ENCODE data around the gene NKX3-2. TPM values are rescaled to one million over a fixed set of nuclear protein-coding genes. Genes with fewer than 3 reads are reported as not detected.

The NKX3-2 gene
- total RNA-seq, 1 experiment from 2014 or later = 3.4 TPM

DNA sequence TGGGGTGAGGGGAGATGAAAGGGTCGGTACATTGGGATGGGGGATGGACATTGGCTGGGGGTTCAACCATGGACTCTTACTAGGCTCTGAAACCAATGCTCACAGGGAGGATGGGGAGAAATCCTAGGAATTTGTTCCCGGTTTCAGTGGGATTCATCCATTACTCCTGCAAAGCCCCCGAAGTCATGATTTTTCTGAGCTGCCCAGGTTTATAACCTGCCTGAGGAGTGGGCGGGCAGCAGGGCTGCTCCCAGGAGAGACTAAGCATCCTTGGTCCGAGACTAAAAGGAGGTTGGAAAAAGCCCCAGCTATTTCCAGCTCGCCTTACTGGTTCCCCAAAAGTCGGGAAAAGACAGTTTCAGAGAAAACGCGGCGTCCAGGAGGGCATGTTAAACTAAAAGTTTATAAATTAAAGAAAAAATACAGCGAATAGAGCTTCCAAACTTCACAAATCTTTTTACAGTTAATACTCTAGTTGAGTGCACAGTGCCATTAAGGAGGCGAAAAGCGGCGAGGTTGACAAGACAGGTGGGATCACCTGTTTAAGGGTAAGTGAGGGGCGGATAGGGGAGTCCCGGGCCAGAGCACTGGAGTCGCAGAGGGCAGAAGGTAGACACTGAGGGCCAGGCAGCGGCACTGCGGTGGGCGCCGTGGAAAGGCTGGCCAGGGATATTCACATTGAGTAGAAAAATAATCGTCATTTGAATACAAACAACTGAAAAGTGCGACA is 3.7 kb downstream of the NKX3-2 start:
- DNase-seq = no peak
- no peaks in the 10 kb centered on the region for H3K9me3 ChIP-seq (replicated peaks)
- H3K27ac ChIP-seq = no peak overlapping the region
- H3K27me3 ChIP-seq = no peaks in the 10 kb centered on the region
- H3K4me3 ChIP-seq = no peak overlapping the region
- no peaks in the 10 kb centered on the region for H3K36me3 ChIP-seq
- H3K4me1 ChIP-seq = 0 out of 2 replicates have a peak, but pooled peaks cover under 1% of the 10 kb centered on the region

DNA sequence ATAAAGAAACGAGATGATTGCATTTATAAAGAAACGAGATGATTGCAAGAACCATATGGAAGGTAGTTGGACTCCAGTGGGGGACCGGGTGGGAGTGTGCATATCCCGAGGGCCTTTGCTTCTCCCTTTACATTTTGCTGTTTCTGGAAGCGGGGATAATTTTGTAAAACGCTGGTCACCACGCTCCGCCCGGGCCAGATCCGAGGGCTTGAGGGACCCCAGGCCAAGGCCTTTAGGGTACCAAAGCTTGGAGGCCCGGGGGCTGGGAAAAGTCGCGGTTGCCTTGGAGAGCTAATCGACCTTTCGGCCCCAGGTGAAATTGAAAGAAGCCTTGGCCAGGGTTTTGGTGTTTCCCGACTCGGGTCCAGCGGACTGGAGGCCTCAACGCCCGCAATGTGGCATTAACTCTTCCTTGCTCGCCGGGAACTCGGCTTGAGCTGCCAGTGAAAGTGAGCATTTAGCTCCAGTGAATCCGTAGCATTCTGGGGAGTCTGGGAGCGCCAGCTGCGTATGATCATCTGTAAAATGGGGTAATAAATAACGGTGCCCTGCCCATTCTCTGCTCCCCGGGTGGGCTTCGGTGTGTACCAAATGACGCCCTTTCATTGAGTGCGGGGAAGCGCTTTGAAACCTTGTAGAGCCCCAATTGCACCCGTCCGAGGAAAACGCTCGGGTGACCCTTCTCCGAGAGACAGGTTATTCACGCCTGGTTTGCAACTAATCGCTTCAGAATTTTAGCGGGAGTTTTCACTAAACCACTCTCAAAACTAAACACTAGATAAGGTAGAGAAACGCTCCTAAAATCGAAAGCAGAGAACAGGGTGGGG is 4.5 kb downstream of the NKX3-2 start:
- DNase-seq = no peak
- H3K27me3 ChIP-seq = no peaks in the 10 kb centered on the region
- H3K4me3 ChIP-seq = no peak overlapping the region
- H3K36me3 ChIP-seq = no peaks in the 10 kb centered on the region
- no peak overlapping the region for H3K27ac ChIP-seq
- H3K4me1 ChIP-seq = no peaks in the 10 kb centered on the region
- H3K9me3 ChIP-seq (replicated peaks) = no peaks in the 10 kb centered on the region

DNA sequence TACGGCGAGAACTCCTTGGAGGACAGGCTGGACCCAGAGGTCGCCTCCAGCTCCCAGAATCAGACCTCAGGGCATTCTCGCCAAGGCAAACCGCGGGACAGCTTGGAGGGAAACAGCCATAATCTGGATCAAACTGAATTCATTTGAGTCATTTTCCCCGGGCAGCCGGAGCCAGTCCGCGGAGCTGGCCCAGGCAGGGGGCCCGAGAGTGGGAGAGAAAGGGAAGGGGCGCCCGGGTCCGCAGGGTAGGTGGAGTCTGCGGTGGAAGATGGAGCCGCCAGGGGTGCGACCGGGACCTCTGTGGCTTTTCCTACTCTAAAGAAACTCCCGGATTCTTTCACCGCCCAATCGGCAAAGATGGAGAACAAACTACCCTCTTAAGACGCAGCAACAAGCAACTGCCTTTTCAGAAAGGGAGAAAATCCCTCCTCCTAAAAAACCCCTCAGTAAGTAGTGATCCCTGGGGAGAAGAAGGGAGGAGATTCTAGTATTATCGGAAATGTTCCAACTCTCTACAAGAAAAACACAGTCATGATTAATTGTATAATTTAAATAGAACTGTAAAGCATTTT is 5.2 kb downstream of the NKX3-2 start:
- Histone ChIP-seq H3K27ac (no peak overlapping the region), H3K9me3 (replicated peaks) (no peaks in the 10 kb centered on the region), H3K36me3 (no peaks in the 10 kb centered on the region), H3K4me3 (no peak overlapping the region), H3K27me3 (no peaks in the 10 kb centered on the region), H3K4me1 (no peaks in the 10 kb centered on the region)
- no peak for DNase-seq

DNA sequence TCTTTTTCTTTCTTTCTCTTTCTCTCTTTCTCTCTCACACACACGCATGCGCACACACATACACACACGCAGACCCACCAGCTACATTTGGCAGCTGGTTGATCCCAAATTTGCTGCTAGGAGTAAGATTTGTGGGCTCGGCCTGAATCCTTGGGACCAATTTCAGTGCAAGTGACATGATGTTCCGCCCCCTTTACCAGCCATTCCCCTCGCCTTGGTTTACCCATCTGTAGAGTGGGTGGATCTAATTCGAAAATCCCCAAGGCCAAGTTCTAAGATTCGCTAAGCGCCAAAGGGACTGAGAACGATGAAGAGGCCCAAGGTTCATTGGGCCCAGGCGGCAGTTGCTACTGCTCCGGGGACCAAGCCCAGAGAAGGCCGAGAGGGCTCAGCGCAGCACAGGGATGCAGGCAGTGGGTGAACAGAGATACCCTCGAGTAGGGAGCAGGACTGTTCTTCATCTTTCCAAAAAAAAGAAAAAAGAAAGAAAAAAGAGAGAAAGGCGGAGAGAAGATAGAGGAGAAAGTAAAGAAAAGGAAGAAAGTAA is 5.8 kb downstream of the NKX3-2 start:
- H3K27ac ChIP-seq = no peak overlapping the region
- no peak overlapping the region for H3K4me3 ChIP-seq
- H3K9me3 ChIP-seq (replicated peaks) = no peaks in the 10 kb centered on the region
- no peaks in the 10 kb centered on the region for H3K4me1 ChIP-seq
- no peaks in the 10 kb centered on the region for H3K27me3 ChIP-seq
- H3K36me3 ChIP-seq = no peaks in the 10 kb centered on the region
- DNase-seq = no peak

GRCh38 chr4:13537832-13538177 is 6.5 kb downstream of the NKX3-2 start:
- no peak overlapping the region for H3K4me3 ChIP-seq
- H3K9me3 ChIP-seq (replicated peaks) = no peaks in the 10 kb centered on the region
- no peak overlapping the region for H3K27ac ChIP-seq
- H3K4me1 ChIP-seq = no peaks in the 10 kb centered on the region
- no peaks in the 10 kb centered on the region for H3K36me3 ChIP-seq
- DNase-seq = no peak
- no peaks in the 10 kb centered on the region for H3K27me3 ChIP-seq

DNA sequence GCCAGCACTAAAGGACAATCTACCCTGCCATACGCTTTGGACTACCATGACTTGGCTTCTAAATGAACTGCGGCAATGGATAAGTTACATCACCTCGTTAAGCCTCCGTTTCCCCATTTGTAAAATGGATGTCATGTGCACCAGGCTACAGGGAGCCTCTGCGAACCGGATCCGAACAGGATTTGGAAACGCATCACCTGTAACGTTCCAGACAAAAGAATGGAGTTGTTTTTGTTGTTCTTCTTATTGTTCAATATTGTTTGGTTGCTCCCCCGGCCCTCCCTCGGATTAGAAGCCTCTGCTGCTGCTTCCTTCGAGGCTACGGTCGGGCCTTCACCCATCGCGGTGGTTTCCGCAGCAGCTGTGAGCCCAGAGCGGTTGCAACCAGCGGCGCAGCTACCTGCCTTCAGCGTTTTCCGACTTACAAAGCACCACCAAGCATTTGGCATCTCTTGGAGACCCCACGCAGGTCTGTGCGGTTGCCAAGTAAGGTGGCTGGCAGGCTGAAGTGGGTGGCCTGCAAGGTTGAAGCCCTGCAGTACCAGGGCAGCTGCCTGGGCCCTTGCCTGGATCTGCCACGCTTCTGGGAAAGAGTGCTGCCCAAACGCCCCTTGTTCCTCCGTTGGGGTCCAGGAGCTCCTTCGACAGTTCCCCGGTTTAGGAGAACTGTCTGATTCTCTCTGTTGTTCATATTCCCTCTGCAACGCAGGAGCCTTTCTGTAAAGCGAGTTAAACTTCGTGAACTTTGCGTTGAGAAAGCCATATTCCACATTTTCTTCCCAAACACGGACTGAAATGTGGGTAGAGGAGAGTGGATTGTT is 7.1 kb downstream of the NKX3-2 start:
- H3K9me3 ChIP-seq (replicated peaks) = no peaks in the 10 kb centered on the region
- H3K27me3 ChIP-seq = no peaks in the 10 kb centered on the region
- no peaks in the 10 kb centered on the region for H3K4me1 ChIP-seq
- H3K27ac ChIP-seq = no peak overlapping the region
- DNase-seq = no peak
- H3K36me3 ChIP-seq = no peaks in the 10 kb centered on the region
- H3K4me3 ChIP-seq = no peak overlapping the region

GRCh38 chr4:13536607-13537006 is 7.7 kb downstream of the NKX3-2 start:
- DNase-seq = no peak
- Histone ChIP-seq H3K4me1 (no peaks in the 10 kb centered on the region), H3K4me3 (no peak overlapping the region), H3K27ac (no peak overlapping the region), H3K36me3 (no peaks in the 10 kb centered on the region), H3K9me3 (replicated peaks) (no peaks in the 10 kb centered on the region), H3K27me3 (no peaks in the 10 kb centered on the region)

GRCh38 chr4:13535708-13536361 is 8.5 kb downstream of the NKX3-2 start:
- H3K4me1 ChIP-seq = no peaks in the 10 kb centered on the region
- H3K4me3 ChIP-seq = no peak overlapping the region
- no peaks in the 10 kb centered on the region for H3K9me3 ChIP-seq (replicated peaks)
- no peak overlapping the region for H3K27ac ChIP-seq
- H3K27me3 ChIP-seq = no peaks in the 10 kb centered on the region
- no peaks in the 10 kb centered on the region for H3K36me3 ChIP-seq
- DNase-seq = no peak

DNA sequence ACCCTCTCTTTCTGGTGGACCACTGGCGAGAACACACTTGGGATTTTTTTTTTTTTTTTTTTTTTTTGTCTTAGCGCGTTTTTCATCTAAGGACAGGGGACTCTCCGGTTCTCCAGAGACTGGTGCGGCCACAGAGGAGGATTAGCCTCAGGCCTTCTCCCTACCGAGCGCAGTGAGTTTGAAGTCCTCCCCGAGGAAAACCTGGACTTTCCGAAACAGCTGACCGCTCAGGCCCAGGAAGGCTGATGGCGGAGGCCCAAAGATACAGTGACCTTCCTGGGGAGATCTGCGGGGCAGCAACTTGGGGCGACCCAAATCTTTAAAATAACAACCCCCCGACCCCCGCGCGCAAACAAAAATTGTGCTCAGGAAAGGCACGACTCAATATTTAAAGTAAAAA is 9.2 kb downstream of the NKX3-2 start:
- no peaks in the 10 kb centered on the region for H3K36me3 ChIP-seq
- H3K27me3 ChIP-seq = no peaks in the 10 kb centered on the region

DNA sequence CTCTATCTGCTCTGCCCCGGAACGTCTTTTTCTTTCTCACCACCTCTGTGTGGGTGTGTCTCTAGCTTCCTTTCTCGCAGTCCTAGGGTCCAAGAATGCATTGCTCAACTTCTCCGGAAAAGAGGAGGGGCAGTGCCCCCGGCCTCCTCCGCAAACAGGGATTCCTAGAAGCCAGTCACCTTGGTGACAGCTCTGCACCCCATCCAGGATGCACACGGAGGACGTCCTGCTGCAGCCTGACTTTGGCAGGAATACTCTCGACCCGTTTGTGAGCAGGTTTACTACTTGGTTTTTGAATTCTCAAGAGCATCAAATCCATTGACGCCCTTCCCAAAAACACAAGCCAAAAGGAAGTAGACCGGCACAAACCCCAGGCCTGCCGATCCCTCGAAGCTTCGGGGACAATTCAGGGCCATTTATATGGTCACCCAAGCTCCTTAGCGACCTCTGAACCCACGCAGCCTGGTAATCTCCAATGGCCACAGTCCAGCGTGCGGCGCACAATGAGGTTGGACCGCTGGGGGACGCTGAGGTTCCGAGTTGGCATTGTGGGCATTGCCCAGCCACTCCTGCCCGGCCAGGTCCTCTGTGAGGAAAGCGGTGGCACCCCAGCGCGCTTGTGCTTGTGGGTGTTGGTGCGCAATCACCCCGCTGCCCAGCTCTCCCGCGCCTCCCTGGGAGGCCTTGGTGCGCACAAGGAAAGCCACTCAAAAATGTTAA is 9.8 kb downstream of the NKX3-2 start:
- Histone ChIP-seq H3K9me3 (replicated peaks) (no peaks in the 10 kb centered on the region), H3K36me3 (no peaks in the 10 kb centered on the region), H3K4me1 (no peaks in the 10 kb centered on the region), H3K27ac (no peak overlapping the region), H3K27me3 (no peaks in the 10 kb centered on the region), H3K4me3 (no peak overlapping the region)
- DNase-seq = no peak

More for the DNA sequence above, 9.2 kb downstream of the NKX3-2 start:
- Histone ChIP-seq H3K9me3 (replicated peaks) (no peaks in the 10 kb centered on the region), H3K27ac (no peak overlapping the region), H3K4me1 (no peaks in the 10 kb centered on the region), H3K4me3 (no peak overlapping the region)
- DNase-seq = no peak

GRCh38 chr4:13533670-13534343 is 10.5 kb downstream of the NKX3-2 start:
- Histone ChIP-seq H3K27me3 (no peaks in the 10 kb centered on the region), H3K27ac (no peak overlapping the region)
- no peak for DNase-seq

DNA sequence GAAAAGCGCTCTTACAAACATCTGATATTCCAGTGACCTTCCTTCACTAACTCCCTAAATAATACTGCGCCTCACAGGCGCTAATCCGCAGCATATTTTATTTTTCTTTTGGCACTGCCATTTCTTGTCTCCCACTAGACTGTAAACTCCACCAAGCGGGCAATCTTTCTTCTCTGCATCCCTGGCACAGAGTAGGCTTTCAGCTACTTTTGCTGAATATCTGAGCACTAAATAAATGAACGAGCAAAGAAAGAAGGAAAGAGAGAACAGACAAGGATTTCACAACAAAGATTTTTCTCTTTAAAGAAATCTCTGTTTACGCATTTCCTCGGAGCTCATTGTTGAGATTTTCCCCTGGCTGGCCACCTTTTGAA is 12.7 kb downstream of the NKX3-2 start:
- no peak overlapping the region for H3K27ac ChIP-seq

More at GRCh38 chr4:13533670-13534343, 10.5 kb downstream of the NKX3-2 start:
- Histone ChIP-seq H3K4me3 (no peak overlapping the region), H3K36me3 (no peaks in the 10 kb centered on the region), H3K9me3 (replicated peaks) (no peaks in the 10 kb centered on the region), H3K4me1 (no peaks in the 10 kb centered on the region)

More for the DNA sequence above, 12.7 kb downstream of the NKX3-2 start:
- Histone ChIP-seq H3K27me3 (no peaks in the 10 kb centered on the region), H3K4me1 (0 out of 2 replicates have a peak, but pooled peaks cover 3% of the 10 kb centered on the region), H3K36me3 (no peaks in the 10 kb centered on the region), H3K4me3 (no peak overlapping the region), H3K9me3 (replicated peaks) (no peaks in the 10 kb centered on the region)
- no peak for DNase-seq
